Retinal pigment epithelial cell (primary cell): ENCODE data around the gene UNC5C.
A peak's percentile ranks its signal among the peaks of the same experiment; 100 is the strongest.

Experiments used
- DNase-seq: peaks from one replicate; pipeline ENCODE4 v3.0.0-alpha.2; 2010; ENCODE audit warnings: low read depth
- H3K4me3 ChIP-seq: 2 replicates; pipeline ENCODE4 v1.5.1; 2011; ENCODE audit warnings: mild to moderate bottlenecking, low read length, control low read depth, moderate library complexity
- TF ChIP-seq, protein P1 (sequence below): conservative IDR thresholded peaks from 2 replicates; pipeline ENCODE4 v1.5.1; 2011; ENCODE audit warnings: low read depth, low read length, control low read depth, inconsistent platforms

The UNC5C gene

DNA sequence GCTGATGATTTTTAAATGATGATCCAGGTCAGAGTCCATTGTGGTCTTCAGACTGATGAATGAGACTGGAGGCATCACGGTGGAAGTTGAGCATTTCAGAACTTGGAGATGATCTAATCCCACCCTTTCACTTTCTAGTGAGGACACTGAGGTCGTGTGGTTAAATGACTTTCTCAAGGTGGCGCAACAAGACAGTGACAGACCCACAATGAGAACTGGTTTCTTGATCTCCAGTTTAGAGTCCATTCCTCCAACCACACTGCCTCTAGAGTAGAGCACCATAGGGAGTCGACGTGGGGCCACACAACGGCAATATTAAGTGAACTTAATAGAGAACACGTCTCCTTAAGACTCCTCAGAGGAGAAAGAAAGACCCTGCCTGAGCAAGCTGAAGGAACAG lies 381.0 kb downstream of the UNC5C start:
- TF ChIP-seq, protein P1, sequence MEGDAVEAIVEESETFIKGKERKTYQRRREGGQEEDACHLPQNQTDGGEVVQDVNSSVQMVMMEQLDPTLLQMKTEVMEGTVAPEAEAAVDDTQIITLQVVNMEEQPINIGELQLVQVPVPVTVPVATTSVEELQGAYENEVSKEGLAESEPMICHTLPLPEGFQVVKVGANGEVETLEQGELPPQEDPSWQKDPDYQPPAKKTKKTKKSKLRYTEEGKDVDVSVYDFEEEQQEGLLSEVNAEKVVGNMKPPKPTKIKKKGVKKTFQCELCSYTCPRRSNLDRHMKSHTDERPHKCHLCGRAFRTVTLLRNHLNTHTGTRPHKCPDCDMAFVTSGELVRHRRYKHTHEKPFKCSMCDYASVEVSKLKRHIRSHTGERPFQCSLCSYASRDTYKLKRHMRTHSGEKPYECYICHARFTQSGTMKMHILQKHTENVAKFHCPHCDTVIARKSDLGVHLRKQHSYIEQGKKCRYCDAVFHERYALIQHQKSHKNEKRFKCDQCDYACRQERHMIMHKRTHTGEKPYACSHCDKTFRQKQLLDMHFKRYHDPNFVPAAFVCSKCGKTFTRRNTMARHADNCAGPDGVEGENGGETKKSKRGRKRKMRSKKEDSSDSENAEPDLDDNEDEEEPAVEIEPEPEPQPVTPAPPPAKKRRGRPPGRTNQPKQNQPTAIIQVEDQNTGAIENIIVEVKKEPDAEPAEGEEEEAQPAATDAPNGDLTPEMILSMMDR, result no peak
- H3K4me3 ChIP-seq, result no peak overlapping the region
- DNase-seq, result no peak

DNA sequence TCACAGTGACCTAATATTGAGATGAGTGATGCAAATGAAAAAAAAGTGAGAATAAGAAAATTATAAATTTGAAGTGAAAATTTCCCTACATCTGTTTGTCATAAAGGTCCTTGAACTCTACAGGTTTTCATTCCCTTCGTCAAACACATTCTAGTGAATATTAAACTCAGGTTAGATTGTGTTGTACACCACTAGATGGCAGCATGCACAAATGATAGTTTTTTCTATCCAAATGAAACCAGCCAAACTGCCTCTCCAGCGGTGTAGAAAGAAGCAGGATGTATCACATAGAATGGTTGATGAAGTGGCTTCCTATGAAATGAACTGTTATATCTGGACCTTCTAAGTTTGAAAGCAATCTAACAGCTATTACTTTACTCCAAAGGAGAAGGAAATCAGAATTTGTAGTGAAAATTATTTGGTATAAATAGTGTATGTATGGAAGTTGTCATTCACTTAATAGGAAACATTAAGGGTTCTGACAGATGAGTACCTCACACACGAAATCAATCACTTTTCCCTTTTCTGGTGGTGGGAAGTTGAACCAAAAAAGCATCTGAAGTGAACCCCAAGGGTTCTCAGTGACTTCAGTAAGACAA lies 382.7 kb downstream of the UNC5C start:
- TF ChIP-seq, protein P1, result peak; percentile 48
- DNase-seq, result peak; percentile 27

DNA sequence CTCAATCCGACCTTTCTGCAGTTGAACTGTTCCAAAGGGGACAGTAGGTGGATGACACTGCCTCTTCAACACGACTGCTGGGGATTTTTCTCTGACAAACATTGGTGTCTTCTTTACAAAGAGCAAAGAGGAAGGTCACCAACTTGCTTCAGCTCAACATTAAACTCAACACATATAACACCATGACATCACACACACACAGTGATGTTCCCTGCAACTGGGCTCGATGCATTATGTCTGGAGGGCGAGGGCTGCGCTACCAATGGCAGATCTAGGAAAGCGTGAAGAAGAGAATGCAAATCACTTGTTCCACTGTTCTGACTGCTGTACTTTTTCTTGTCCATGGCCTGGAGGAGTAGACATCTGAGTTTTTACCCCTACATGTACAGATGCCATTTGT lies 385.9 kb downstream of the UNC5C start:
- DNase-seq, result no peak
- TF ChIP-seq, protein P1, result no peak
- no peak overlapping the region for H3K4me3 ChIP-seq

More for the DNA sequence above, 382.7 kb downstream of the UNC5C start:
- no peak overlapping the region for H3K4me3 ChIP-seq

DNA sequence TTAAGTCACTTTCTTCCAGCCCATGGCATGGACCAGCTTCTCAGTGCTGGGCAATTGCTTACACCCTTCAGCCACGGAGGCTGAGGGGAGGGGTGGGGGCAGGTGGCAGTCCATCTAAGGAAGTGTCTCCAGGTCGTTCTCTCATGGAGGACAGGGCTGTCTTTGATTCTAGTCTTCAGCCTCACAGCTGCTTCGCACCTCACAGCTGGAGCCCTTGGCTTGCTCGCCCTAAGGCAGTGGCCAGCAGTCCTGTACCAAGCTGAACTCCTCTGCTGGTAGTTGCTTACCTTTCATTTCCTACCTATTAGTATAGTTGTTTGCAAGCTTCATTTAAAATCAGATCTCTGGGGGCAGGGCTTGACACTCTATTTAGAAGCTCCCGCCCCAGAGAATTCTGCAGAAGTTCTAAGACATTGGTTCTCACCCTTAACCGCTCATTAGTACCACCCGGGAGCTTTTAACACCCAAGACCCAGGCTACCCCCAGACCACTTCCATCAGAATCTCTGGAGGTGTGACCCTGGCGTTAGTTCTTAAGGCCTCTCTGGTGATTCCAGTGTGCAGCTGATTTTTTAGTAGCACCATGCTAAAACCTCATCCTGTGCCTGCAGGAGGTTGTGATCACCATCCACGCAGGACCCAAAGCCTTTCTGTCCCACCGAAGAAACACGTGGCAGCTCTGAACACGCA lies 386.8 kb downstream of the UNC5C start:
- TF ChIP-seq, protein P1, result no peak
- DNase-seq, result no peak

DNA sequence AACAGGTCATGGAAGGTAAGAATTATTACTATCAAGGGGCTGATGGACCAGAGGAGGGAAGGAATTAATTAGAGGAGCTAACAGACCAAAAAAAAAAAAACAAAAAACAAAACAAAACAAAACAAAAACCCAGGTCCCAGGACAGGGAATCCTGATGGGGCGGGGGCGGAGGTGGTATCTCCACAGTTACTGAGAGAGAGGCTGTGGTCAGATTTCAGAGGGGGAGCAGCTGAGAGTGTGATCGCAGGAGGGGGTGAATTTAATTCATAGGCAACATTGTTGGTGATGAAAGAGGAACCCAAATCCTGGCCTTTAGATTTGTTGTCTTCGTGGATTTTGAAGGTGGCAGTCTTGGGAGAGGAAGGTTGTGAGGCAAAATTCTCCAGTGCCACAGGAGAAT lies 389.4 kb downstream of the UNC5C start:
- no peak overlapping the region for H3K4me3 ChIP-seq
- no peak for DNase-seq
- TF ChIP-seq, protein P1, result no peak

More for the DNA sequence above, 386.8 kb downstream of the UNC5C start:
- no peak overlapping the region for H3K4me3 ChIP-seq

DNA sequence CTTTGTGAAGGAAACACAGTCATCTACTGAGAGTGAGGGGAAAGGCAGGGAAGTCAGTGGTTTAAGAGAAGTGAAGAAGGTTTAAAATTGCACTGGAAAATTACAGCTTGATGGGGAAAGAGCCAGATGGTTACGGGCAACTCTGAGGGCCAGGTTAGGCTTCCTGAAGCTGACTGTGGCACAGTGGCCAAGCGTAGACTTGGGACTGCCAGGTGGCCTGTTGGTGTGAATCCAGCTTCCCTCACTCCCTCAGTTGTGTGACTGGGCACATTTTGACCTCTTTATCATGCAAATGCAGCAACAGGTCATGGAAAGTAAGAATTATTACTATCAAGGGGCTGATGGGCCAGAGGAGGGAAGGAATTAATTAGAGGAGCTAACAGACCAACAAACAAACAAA lies 390.1 kb downstream of the UNC5C start:
- H3K4me3 ChIP-seq, result no peak overlapping the region
- no peak for DNase-seq
- TF ChIP-seq, protein P1, result no peak

DNA sequence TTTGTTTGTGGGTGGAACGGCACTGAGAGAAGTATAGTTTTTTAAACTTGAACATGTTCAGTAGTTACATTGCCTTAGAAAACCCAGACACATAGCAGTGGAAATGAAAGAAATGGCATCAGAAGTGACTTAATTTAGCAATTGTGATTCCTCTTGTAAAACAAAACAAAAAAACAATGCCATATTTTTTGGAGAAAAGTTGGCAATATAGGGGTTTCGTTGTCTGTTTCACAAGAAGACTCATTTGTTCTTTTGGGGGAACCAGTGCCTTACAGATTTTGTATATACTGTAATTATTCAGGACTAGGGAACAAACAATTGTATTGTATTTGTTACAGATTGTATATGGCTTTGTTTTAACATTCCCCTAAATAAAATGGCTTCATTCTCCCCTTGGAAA lies 390.7 kb downstream of the UNC5C start:
- TF ChIP-seq, protein P1, result no peak
- DNase-seq, result no peak

More for the DNA sequence above, 390.7 kb downstream of the UNC5C start:
- H3K4me3 ChIP-seq, result no peak overlapping the region
